ENCODE data around the gene CLN5. TPM values are rescaled to one million over a fixed set of nuclear protein-coding genes. Genes with fewer than 3 reads are reported as not detected.
A peak's percentile ranks its signal among the peaks of the same experiment; 100 is the strongest.

Gene CLN5
- total RNA-seq, 4 donors from 2014 or later = 20.2 to 39.7 (median 27.0) TPM

GRCh38 chr13:77038907-77039480 is 47.1 kb downstream of the CLN5 start:
- ATAC-seq = no peak
- Histone ChIP-seq H3K27me3 (no peaks in the 10 kb centered on the region), H3K27ac (no peak overlapping the region), H3K9me3 (no peaks in the 10 kb centered on the region), H3K4me1 (no peaks in the 10 kb centered on the region), H3K4me3 (no peak overlapping the region), H3K36me3 (peaks cover 0 to 6% of the 10 kb centered on the region in 2 donors)
- WGBS, 2 donors (ENCODE audit: low coverage in 1 of 2) = 67 to 71% methylated on average over 3 to 5 of the region's 5 CpGs
- TF ChIP-seq CTCF (IDR thresholded peaks at IDR 0.05) = no peak
- TF ChIP-seq EP300 (IDR thresholded peaks at IDR 0.05) = no peak
- no peak for TF ChIP-seq POLR2AphosphoS5 (IDR thresholded peaks at IDR 0.05)
- no peak for TF ChIP-seq POLR2A (IDR thresholded peaks at IDR 0.05)

DNA sequence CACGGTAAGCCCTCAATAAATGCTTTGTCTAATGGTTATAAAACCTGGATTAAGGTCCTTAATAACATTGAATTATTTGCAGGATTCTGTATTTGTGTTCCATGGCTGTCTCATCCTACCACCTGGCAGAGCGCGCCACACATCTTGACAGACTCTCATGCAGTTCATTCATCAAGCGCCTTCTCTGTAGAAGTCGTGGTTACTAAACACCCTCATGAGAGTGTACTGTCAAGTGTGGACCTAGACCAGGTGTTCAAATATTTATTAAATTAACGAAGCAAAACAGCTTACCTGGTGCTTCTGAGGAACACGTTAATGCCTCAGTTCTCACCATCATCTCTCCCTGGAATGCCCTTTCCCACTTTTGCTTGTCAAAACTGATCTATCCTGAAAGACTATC is 48.2 kb downstream of the CLN5 start:
- WGBS, 2 donors (ENCODE audit: low coverage in 1 of 2) = 75 to 91% methylated on average over 3 to 7 of the region's 7 CpGs
- TF ChIP-seq POLR2AphosphoS5 (IDR thresholded peaks at IDR 0.05) = no peak
- no peak for TF ChIP-seq CTCF (IDR thresholded peaks at IDR 0.05)
- TF ChIP-seq POLR2A (IDR thresholded peaks at IDR 0.05) = no peak
- TF ChIP-seq EP300 (IDR thresholded peaks at IDR 0.05) = no peak
- peaks cover 2 to 17% of the 10 kb centered on the region in 2 donors for H3K36me3 ChIP-seq
- no peak for ATAC-seq
- no peaks in the 10 kb centered on the region for H3K4me1 ChIP-seq
- H3K27me3 ChIP-seq = no peaks in the 10 kb centered on the region
- no peak overlapping the region for H3K27ac ChIP-seq
- no peaks in the 10 kb centered on the region for H3K9me3 ChIP-seq
- H3K4me3 ChIP-seq = no peak overlapping the region

- Histone ChIP-seq H3K4me1 (no peaks in the 10 kb centered on the region), H3K4me3 (no peak overlapping the region), H3K36me3 (peaks cover 4 to 21% of the 10 kb centered on the region in 2 donors), H3K27me3 (no peaks in the 10 kb centered on the region), H3K27ac (no peak overlapping the region), H3K9me3 (no peaks in the 10 kb centered on the region)
- TF ChIP-seq POLR2A (IDR thresholded peaks at IDR 0.05) = no peak
- no peak for TF ChIP-seq CTCF (IDR thresholded peaks at IDR 0.05)
- no peak for TF ChIP-seq POLR2AphosphoS5 (IDR thresholded peaks at IDR 0.05)
- TF ChIP-seq EP300 (IDR thresholded peaks at IDR 0.05) = no peak
- ATAC-seq = no peak
- WGBS, 2 donors (ENCODE audit: low coverage in 1 of 2) = 93 to 94% methylated on average over 8 to 9 of the region's 9 CpGs
Measured at GRCh38 chr13:77040835-77041234, 49.0 kb downstream of the CLN5 start.

GRCh38 chr13:77042566-77043177 is 50.8 kb downstream of the CLN5 start:
- Histone ChIP-seq H3K27ac (peak overlapping the region in 3 of 4 donors; percentile 5 to 27 (median 9)), H3K27me3 (no peaks in the 10 kb centered on the region), H3K4me3 (no peak overlapping the region), H3K9me3 (no peaks in the 10 kb centered on the region), H3K36me3 (peaks cover 4 to 35% of the 10 kb centered on the region in 2 donors), H3K4me1 (no peaks in the 10 kb centered on the region)
- WGBS, 2 donors (ENCODE audit: low coverage in 1 of 2) = 37 to 46% methylated on average over 5 of the region's 5 CpGs
- no peak for TF ChIP-seq CTCF (IDR thresholded peaks at IDR 0.05)
- TF ChIP-seq POLR2AphosphoS5 (IDR thresholded peaks at IDR 0.05) = no peak
- no peak for TF ChIP-seq POLR2A (IDR thresholded peaks at IDR 0.05)
- TF ChIP-seq EP300 (IDR thresholded peaks at IDR 0.05) = no peak
- no peak for ATAC-seq
